Upper lobe of left lung (tissue), 6 donors: ENCODE results near the gene MCF2L. TPM values are rescaled to one million over a fixed set of nuclear protein-coding genes. Genes with fewer than 3 reads are reported as not detected.

Experiments used
- ATAC-seq, 2 donors: fragments of 200-7000 bp; cut with Tn5 transposase; one replicate each; pipeline ENCODE4 v1.9.1; 2022; ENCODE audit warnings: mild to moderate bottlenecking in 2 of 2, moderate library complexity in 2 of 2; ENCODE audit not compliant: low FRiP score in 2 of 2
- DNase-seq, 2 donors: peaks; one replicate each; pipeline ENCODE4 v3.0.0-alpha.2; 2019 to 2020
- H3K27ac ChIP-seq, 4 donors: fragments of 200-600 bp; sonication (generic); one replicate each; pipeline ENCODE4 v1.5.1; 2016 to 2019
- H3K27me3 ChIP-seq, 4 donors: fragments of 200-600 bp; sonication (generic); one replicate each; pipeline ENCODE4 v1.5.1; 2017 to 2019
- H3K36me3 ChIP-seq, 4 donors: fragments of 200-600 bp; sonication (generic); one replicate each; pipeline ENCODE4 v1.5.1; 2016 to 2019
- H3K4me1 ChIP-seq, 4 donors: fragments of 200-600 bp; sonication (generic); one replicate each; pipeline ENCODE4 v1.5.1; 2018 to 2019
- H3K4me3 ChIP-seq, 4 donors: fragments of 200-600 bp; sonication (generic); one replicate each; pipeline ENCODE4 v1.5.1; 2017 to 2019; ENCODE audit warnings: mild to moderate bottlenecking in 2 of 4, moderate library complexity in 1 of 4
- H3K9me3 ChIP-seq, 4 donors: fragments of 200-600 bp; sonication (generic); one replicate each; pipeline ENCODE4 v1.5.1; 2018 to 2019
- EP300 ChIP-seq, 4 donors: sonication (generic); formaldehyde crosslinking; IDR thresholded peaks; one replicate each; pipeline ENCODE4 v1.5.1; 2017; ENCODE audit warnings: antibody characterized with exemption in 4 of 4, control low read depth in 2 of 4
- POLR2A ChIP-seq, 4 donors: fragments of 450-650 bp; IDR thresholded peaks; one replicate each; pipeline ENCODE4 v1.5.1; 2016 to 2017; ENCODE audit warnings: antibody characterized with exemption in 4 of 4, mild to moderate bottlenecking in 2 of 4
- POLR2AphosphoS5 ChIP-seq, 2 donors: sonication (generic); formaldehyde crosslinking; IDR thresholded peaks; one replicate each; pipeline ENCODE4 v1.5.1; 2017; ENCODE audit warnings: antibody characterized with exemption in 2 of 2
- WGBS, 2 donors: methylation state at CpG; one replicate each; pipeline ENCODE4 v1.1.5; 2017 to 2018; 5-methylcytosine and 5-hydroxymethylcytosine counted together
- total RNA-seq, 6 donors: library from RNA; depleted of rRNA in 4 of 6; stranded (reverse); fragments of >200 nt in 4 of 6; gene quantifications; one replicate each; pipeline versions ENCODE4 v1.1.0 to v1.2.1, GENCODE V29; 2016 to 2021
- TF ChIP-seq, protein P1 (sequence below), 6 experiments: fragments of 450-650 bp in 4 of 6; fragments of 200-600 bp in 2 of 6; sonication (generic) in 2 of 6; IDR thresholded peaks; one replicate each; pipeline ENCODE4 v1.5.1; 2016 to 2019; ENCODE audit warnings: antibody characterized with exemption in 6 of 6
- donor health status: DM: no; HTN: no; CAD: no; lungs with moderate emphysema.
- donor health status: DM: no; HTN: yes; CAD: no; lungs with severe emphysema.

Gene MCF2L
- total RNA-seq, 6 donors from 2014 or later: 14.3 to 99.5 (median 53.1) TPM

DNA sequence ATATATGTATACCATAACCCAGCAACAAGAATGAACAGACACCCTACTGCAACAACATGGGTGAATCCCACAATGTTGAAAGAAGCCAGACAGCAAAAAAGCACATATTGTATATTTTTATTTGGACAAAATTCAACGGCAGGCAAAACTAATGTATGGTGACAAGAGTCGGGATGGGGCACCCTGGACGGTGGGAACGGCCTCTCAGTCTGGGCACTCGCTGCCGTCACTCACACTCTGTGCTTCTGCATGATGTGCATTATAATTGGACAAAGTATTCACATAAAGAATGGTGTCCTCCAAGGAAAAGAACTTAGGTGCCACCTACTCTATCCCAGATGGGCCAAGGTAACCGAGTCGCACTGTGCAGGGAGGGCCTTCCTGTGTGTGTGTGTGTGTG, 71.0 kb downstream of the MCF2L start:
- Histone ChIP-seq H3K4me1 (peaks cover 0 to 4% (median 0%) of the 10 kb centered on the region in 4 donors), H3K4me3 (no peak overlapping the region), H3K27ac (no peak overlapping the region), H3K27me3 (no peaks in the 10 kb centered on the region), H3K9me3 (no peaks in the 10 kb centered on the region), H3K36me3 (peaks cover 0 to 3% (median 0%) of the 10 kb centered on the region in 4 donors)
- DNase-seq: no peak
- TF ChIP-seq EP300 (IDR thresholded peaks at IDR 0.05) (no peak), POLR2A (IDR thresholded peaks at IDR 0.05) (no peak), POLR2AphosphoS5 (IDR thresholded peaks at IDR 0.05) (no peak)
- TF ChIP-seq, protein P1, sequence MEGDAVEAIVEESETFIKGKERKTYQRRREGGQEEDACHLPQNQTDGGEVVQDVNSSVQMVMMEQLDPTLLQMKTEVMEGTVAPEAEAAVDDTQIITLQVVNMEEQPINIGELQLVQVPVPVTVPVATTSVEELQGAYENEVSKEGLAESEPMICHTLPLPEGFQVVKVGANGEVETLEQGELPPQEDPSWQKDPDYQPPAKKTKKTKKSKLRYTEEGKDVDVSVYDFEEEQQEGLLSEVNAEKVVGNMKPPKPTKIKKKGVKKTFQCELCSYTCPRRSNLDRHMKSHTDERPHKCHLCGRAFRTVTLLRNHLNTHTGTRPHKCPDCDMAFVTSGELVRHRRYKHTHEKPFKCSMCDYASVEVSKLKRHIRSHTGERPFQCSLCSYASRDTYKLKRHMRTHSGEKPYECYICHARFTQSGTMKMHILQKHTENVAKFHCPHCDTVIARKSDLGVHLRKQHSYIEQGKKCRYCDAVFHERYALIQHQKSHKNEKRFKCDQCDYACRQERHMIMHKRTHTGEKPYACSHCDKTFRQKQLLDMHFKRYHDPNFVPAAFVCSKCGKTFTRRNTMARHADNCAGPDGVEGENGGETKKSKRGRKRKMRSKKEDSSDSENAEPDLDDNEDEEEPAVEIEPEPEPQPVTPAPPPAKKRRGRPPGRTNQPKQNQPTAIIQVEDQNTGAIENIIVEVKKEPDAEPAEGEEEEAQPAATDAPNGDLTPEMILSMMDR (IDR thresholded peaks at IDR 0.05): no peak
- 91 to 92% methylated on average over 8 of the region's 8 CpGs for WGBS, 2 donors
- ATAC-seq: no peak

DNA sequence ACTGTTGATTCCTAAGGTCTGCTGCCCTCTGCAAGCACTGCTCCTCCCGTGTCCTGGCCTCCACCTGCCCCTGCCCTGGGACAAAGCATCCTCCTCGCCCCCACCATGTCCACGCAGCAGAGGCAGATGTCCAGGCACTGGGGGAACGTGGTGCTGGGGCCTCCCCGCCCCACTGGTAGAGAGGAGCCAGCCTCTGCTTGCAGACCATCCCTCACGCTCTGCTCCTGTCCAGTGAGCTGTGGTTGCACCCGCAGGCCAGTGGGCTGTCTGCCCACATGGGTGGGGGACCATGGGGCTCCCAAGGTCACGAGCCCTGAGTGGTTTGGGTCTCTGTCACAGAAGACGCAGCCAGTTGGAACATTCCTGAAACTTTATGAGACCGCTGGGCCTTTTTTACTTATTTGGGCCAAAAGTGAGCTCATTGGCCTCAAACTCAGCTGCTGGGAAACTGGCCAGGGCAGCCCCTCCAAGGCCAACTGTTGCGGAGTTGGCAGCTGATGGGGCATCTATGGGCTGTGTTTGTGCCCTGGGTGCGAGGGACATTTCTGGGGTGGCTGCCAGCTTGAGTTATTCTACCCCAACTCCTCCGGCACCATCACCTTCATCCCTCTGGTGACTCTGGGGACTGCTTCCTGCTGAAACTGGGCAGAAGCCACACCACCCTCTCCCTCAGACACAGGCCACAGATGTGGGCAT, 71.7 kb downstream of the MCF2L start:
- DNase-seq (peak in 1 of 2 donors; percentile 50), ATAC-seq (peak in 1 of 2 donors; percentile 63)
- 86 to 90% methylated on average over 4 to 13 of the region's 13 CpGs for WGBS, 2 donors
- Histone ChIP-seq H3K4me3 (no peak overlapping the region), H3K27ac (no peak overlapping the region), H3K36me3 (peaks cover 0 to 3% (median under 1%) of the 10 kb centered on the region in 4 donors), H3K4me1 (peaks cover 0 to 6% (median under 1%) of the 10 kb centered on the region in 4 donors), H3K9me3 (no peaks in the 10 kb centered on the region), H3K27me3 (no peaks in the 10 kb centered on the region)
- TF ChIP-seq, protein P1 (IDR thresholded peaks at IDR 0.05): no peak
- TF ChIP-seq EP300 (IDR thresholded peaks at IDR 0.05) (no peak), POLR2AphosphoS5 (IDR thresholded peaks at IDR 0.05) (no peak), POLR2A (IDR thresholded peaks at IDR 0.05) (no peak)

DNA sequence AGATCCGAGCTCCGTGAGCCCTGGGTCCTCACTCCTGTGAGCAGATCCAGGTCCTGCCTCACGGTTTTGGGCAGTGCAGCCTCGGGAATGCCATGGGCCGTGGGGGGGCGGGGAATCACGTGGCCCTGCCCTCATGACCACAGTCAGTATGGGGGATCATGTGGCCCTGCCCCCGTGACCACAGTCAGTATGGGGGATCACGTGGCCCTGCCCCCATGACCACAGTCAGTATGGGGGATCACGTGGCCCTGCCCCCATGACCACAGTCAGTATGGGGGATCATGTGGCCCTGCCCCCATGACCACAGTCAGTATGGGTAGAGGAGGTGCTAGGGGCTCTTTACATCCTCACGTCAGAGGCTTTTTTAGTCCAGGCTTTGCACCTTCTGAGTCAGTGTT, 72.3 kb downstream of the MCF2L start:
- no peak for TF ChIP-seq EP300 (IDR thresholded peaks at IDR 0.05)
- TF ChIP-seq POLR2A (IDR thresholded peaks at IDR 0.05): no peak
- TF ChIP-seq, protein P1 (IDR thresholded peaks at IDR 0.05): no peak
- TF ChIP-seq POLR2AphosphoS5 (IDR thresholded peaks at IDR 0.05): no peak
- H3K27ac ChIP-seq: no peak overlapping the region
- peaks cover 0 to 12% (median 3%) of the 10 kb centered on the region in 4 donors for H3K4me1 ChIP-seq
- DNase-seq: peak in 1 of 2 donors; percentile 70
- H3K36me3 ChIP-seq: peaks cover 0 to 7% (median 3%) of the 10 kb centered on the region in 4 donors
- 29 to 90% methylated on average over 1 to 4 of the region's 11 CpGs for WGBS, 2 donors
- H3K9me3 ChIP-seq: no peaks in the 10 kb centered on the region
- ATAC-seq: peak in 1 of 2 donors; percentile 18
- H3K27me3 ChIP-seq: no peaks in the 10 kb centered on the region
- H3K4me3 ChIP-seq: no peak overlapping the region

DNA sequence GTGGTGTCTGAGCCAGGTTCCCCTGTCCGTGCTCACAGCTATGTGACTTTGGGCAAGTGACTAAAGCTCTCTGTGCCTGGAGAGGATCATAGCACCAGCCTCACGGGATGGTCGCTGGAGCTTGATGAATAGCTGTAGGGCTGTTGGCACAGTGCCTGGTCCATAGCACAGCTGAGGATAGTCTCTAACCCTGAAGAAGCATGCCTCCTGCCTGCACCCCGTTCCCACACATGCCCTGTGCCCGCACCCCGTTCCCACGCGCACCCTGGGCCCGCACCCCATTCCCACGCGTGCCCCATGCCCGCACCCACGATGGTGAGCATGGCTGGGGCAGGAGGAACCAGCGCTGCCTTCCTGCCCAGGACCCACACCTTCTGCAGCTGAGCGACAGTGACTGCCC, 72.9 kb downstream of the MCF2L start:
- peaks cover 0 to 14% (median 3%) of the 10 kb centered on the region in 4 donors for H3K4me1 ChIP-seq
- no peaks in the 10 kb centered on the region for H3K27me3 ChIP-seq
- no peak overlapping the region for H3K27ac ChIP-seq
- TF ChIP-seq, protein P1 (IDR thresholded peaks at IDR 0.05): no peak
- TF ChIP-seq EP300 (IDR thresholded peaks at IDR 0.05): no peak
- no peak for TF ChIP-seq POLR2AphosphoS5 (IDR thresholded peaks at IDR 0.05)
- no peak for TF ChIP-seq POLR2A (IDR thresholded peaks at IDR 0.05)
- DNase-seq (peak in 1 of 2 donors; percentile 62), ATAC-seq (peak in 1 of 2 donors; percentile 2)
- peaks cover 0 to 11% (median 5%) of the 10 kb centered on the region in 4 donors for H3K36me3 ChIP-seq
- H3K4me3 ChIP-seq: no peak overlapping the region
- 87 to 95% methylated on average over 11 to 15 of the region's 15 CpGs for WGBS, 2 donors
- no peaks in the 10 kb centered on the region for H3K9me3 ChIP-seq
